IMR-90 (cell line): ENCODE data around the gene AKAP12. TPM values are rescaled to one million over a fixed set of nuclear protein-coding genes. Genes with fewer than 3 reads are reported as not detected.

ENCODE experiments used
- ATAC-seq: fragments of 200-7000 bp; cut with Tn5 transposase; 2 replicates; pipeline ENCODE4 v1.9.1; 2020; ENCODE audit warnings: low read depth, mild to moderate bottlenecking, moderate library complexity
- BruUV-seq: library from RNA; stranded (reverse); fragments of 400-500 nt; replicated peaks from 2 replicates; lab custom pipeline; 2021; lab: Mats Ljungman, UMichigan
- CTCF ChIA-PET: fragments of 300-600 bp; formaldehyde crosslinking; extraction: SDS; loops from one replicate; lab custom pipeline; 2021; ENCODE audit warnings: antibody characterized with exemption; lab: Yijun Ruan, JAX
- POLR2A ChIA-PET: fragments of 300-600 bp; sonication (Branson Sonifier 250); formaldehyde crosslinking; loops from one replicate; lab custom pipeline; 2022; ENCODE audit warnings: antibody characterized with exemption; ENCODE audit not compliant: unreplicated experiment; lab: Charles Lee
- DNase-seq: peaks from one replicate; pipeline ENCODE4 v3.0.0; 2013
- H2AFZ ChIP-seq: replicated peaks from 2 replicates; pipeline ENCODE3; 2013; ENCODE audit warnings: low read length, mild to moderate bottlenecking; ENCODE audit not compliant: poor library complexity
- H2AK5ac ChIP-seq: 2 replicates; pipeline ENCODE4 v1.6.1; 2013; ENCODE audit warnings: low read depth, low read length, inconsistent platforms
- H2AK9ac ChIP-seq: replicated peaks from 2 replicates; pipeline ENCODE3; 2013; ENCODE audit warnings: mild to moderate bottlenecking, low read depth, low read length, moderate library complexity; ENCODE audit not compliant: poor library complexity
- H2BK120ac ChIP-seq: 2 replicates; pipeline ENCODE4 v1.6.1; 2013; ENCODE audit warnings: low read depth, low read length, inconsistent platforms
- H2BK15ac ChIP-seq: 3 replicates; pipeline ENCODE4 v1.6.1; 2013; ENCODE audit warnings: low read depth, low read length, inconsistent platforms
- H2BK20ac ChIP-seq: 2 replicates; pipeline ENCODE4 v1.6.1; 2013; ENCODE audit warnings: low read depth, mild to moderate bottlenecking, inconsistent platforms, low read length, moderate library complexity
- H2BK5ac ChIP-seq: 2 replicates; pipeline ENCODE4 v1.6.1; 2013; ENCODE audit warnings: mild to moderate bottlenecking, low read depth, low read length, inconsistent platforms; ENCODE audit not compliant: poor library complexity, severe bottlenecking
- H3K14ac ChIP-seq: replicated peaks from 2 replicates; pipeline ENCODE4 v1.6.1; 2013; ENCODE audit warnings: low read depth, low read length, inconsistent platforms
- H3K18ac ChIP-seq: 2 replicates; pipeline ENCODE4 v1.6.1; 2013; ENCODE audit warnings: low read depth, low read length, control low read depth
- H3K23ac ChIP-seq: 2 replicates; pipeline ENCODE4 v1.6.1; 2013; ENCODE audit warnings: low read depth, low read length, inconsistent platforms
- H3K27ac ChIP-seq: 2 replicates; pipeline ENCODE4 v1.5.1; 2013; ENCODE audit warnings: mild to moderate bottlenecking, control low read depth, low read length; ENCODE audit not compliant: insufficient read depth
- H3K27me3 ChIP-seq: 2 replicates; pipeline ENCODE4 v1.6.1; 2013; ENCODE audit warnings: low read length; ENCODE audit not compliant: control insufficient read depth, insufficient read depth
- H3K36me3 ChIP-seq: 2 replicates; pipeline ENCODE4 v1.6.1; 2013; ENCODE audit warnings: low read length, mixed read lengths; ENCODE audit not compliant: control insufficient read depth, insufficient read depth
- H3K4ac ChIP-seq: 2 replicates; pipeline ENCODE4 v1.6.1; 2013; ENCODE audit warnings: low read depth, low read length, inconsistent platforms
- H3K4me1 ChIP-seq: 2 replicates; pipeline ENCODE4 v1.6.1; 2013; ENCODE audit warnings: low read length, mixed read lengths; ENCODE audit not compliant: control insufficient read depth, insufficient read depth
- H3K4me2 ChIP-seq: 2 replicates; pipeline ENCODE4 v1.6.1; 2013; ENCODE audit warnings: low read depth, mild to moderate bottlenecking, control low read depth, low read length, moderate library complexity
- H3K4me3 ChIP-seq: 2 replicates; pipeline ENCODE4 v1.5.1; 2013; ENCODE audit warnings: low read depth, mild to moderate bottlenecking, control low read depth, low read length, moderate library complexity; ENCODE audit not compliant: insufficient read depth
- H3K56ac ChIP-seq: 2 replicates; pipeline ENCODE4 v1.6.1; 2013; ENCODE audit warnings: low read length, inconsistent platforms; ENCODE audit not compliant: insufficient read depth; ENCODE audit errors: extremely low read depth
- H3K79me1 ChIP-seq, 2 experiments: 2 replicates each; pipeline ENCODE4 v1.6.1; 2013; ENCODE audit warnings: low read length in 2 of 2, inconsistent platforms in 1 of 2, low read depth in 1 of 2
- H3K9ac ChIP-seq: 2 replicates; pipeline ENCODE4 v1.6.1; 2013; ENCODE audit warnings: low read depth, low read length, control low read depth
- H3K9me1 ChIP-seq: 2 replicates; pipeline ENCODE4 v1.6.1; 2013; ENCODE audit warnings: low read length, inconsistent platforms; ENCODE audit not compliant: insufficient read depth
- H3K9me3 ChIP-seq: 2 replicates; pipeline ENCODE4 v1.6.1; 2013; ENCODE audit warnings: low read length; ENCODE audit not compliant: control insufficient read depth, insufficient read depth
- H4K20me1 ChIP-seq: 2 replicates; pipeline ENCODE4 v1.6.1; 2013; ENCODE audit warnings: low read length, inconsistent platforms; ENCODE audit not compliant: insufficient read depth
- H4K5ac ChIP-seq: 2 replicates; pipeline ENCODE4 v1.6.1; 2013; ENCODE audit warnings: mild to moderate bottlenecking, low read depth, low read length, control low read depth
- H4K8ac ChIP-seq, 2 experiments: 2 replicates each; pipeline ENCODE4 v1.6.1; 2013; ENCODE audit warnings: low read depth in 2 of 2, low read length in 2 of 2, control low read depth in 1 of 2, inconsistent platforms in 1 of 2
- H4K91ac ChIP-seq: 2 replicates; pipeline ENCODE4 v1.6.1; 2013; ENCODE audit warnings: low read depth, low read length, inconsistent platforms; ENCODE audit not compliant: insufficient read depth
- BHLHE40 ChIP-seq: fragments of 150-350 bp; IDR thresholded peaks from 2 replicates; pipeline ENCODE4 v1.6.1; 2016; ENCODE audit warnings: mild to moderate bottlenecking, low read depth, low read length
- CEBPB ChIP-seq: IDR thresholded peaks from 2 replicates; pipeline ENCODE4 v1.6.1; 2012; ENCODE audit warnings: low read depth, low read length, improper control_type of control experiment
- CHD1 ChIP-seq: IDR thresholded peaks from 2 replicates; pipeline ENCODE4 v1.6.1; 2012; ENCODE audit warnings: low read depth, low read length, improper control_type of control experiment
- FOS ChIP-seq: fragments of 150-350 bp; IDR thresholded peaks from 2 replicates; pipeline ENCODE4 v1.6.1; 2016; ENCODE audit warnings: low read depth, low read length
- MAFK ChIP-seq: IDR thresholded peaks from 2 replicates; pipeline ENCODE4 v1.6.1; 2012; ENCODE audit warnings: low read depth, low read length, improper control_type of control experiment
- MAZ ChIP-seq: IDR thresholded peaks from 2 replicates; pipeline ENCODE4 v1.6.1; 2012; ENCODE audit warnings: low read depth, mild to moderate bottlenecking, low read length, improper control_type of control experiment, moderate library complexity, borderline replicate concordance
- NFE2L2 ChIP-seq: fragments of 150-350 bp; IDR thresholded peaks from 2 replicates; pipeline ENCODE4 v1.6.1; 2016; ENCODE audit warnings: low read depth, mild to moderate bottlenecking, low read length
- POLR2A ChIP-seq: IDR thresholded peaks from 2 replicates; pipeline ENCODE4 v1.6.1; 2012; ENCODE audit warnings: mild to moderate bottlenecking, low read depth, low read length
- RAD21 ChIP-seq: IDR thresholded peaks from 2 replicates; pipeline ENCODE4 v1.6.1; 2012; ENCODE audit warnings: low read length, improper control_type of control experiment
- RCOR1 ChIP-seq: IDR thresholded peaks from 2 replicates; pipeline ENCODE4 v1.6.1; 2012; ENCODE audit warnings: mild to moderate bottlenecking, low read length, improper control_type of control experiment; ENCODE audit not compliant: insufficient replicate concordance
- RFX5 ChIP-seq: IDR thresholded peaks from 2 replicates; pipeline ENCODE4 v1.8.0; 2012; ENCODE audit warnings: low read depth, mild to moderate bottlenecking, low read length, moderate library complexity
- WGBS, 2 experiments: methylation state at CpG; one replicate each; pipeline versions ENCODE4 v1.1.5 to v1.1.7; 2013; ENCODE audit warnings: missing lambda C conversion rate in 2 of 2; ENCODE audit not compliant: insufficient read length in 1 of 2; ENCODE audit errors: extremely low coverage in 2 of 2; 5-methylcytosine and 5-hydroxymethylcytosine counted together
- dilution Hi-C: fragments of 300-500 bp; cut with HindIII; formaldehyde crosslinking; loops from one replicate; pipeline ENCODE4 v1.14.3; 2018; ENCODE audit warnings: low sequenced_read_pairs; ENCODE audit not compliant: unreplicated experiment
- in situ Hi-C: fragments of 300-500 bp; cut with MboI; formaldehyde crosslinking; loops from 3 replicates; pipeline ENCODE4 v1.14.3; 2019; ENCODE audit warnings: low sequenced_read_pairs, inconsistent platforms, mixed read lengths
- intact Hi-C: fragments of 100-400 bp; cut with micrococcal nuclease; formaldehyde crosslinking; loops from 2 replicates; pipeline ENCODE4 v1.10.0; 2022
- polyA plus RNA-seq, 3 experiments: library from polyadenylated mRNA; depleted of rRNA; stranded (reverse); fragments of >200 nt; gene quantifications; 2 replicates each; pipeline ENCODE4 v1.2.3, GENCODE V29; 2012; ENCODE audit warnings: low replicate concordance in 1 of 3
- total RNA-seq: library from RNA; depleted of rRNA; stranded (reverse); fragments of >200 nt; gene quantifications from 2 replicates; pipeline ENCODE4 v1.2.3, GENCODE V29; 2012
- TF ChIP-seq, protein P1 (sequence below): fragments of 150-350 bp; IDR thresholded peaks from 2 replicates; pipeline ENCODE4 v1.6.1; 2017; ENCODE audit warnings: mild to moderate bottlenecking, antibody characterized with exemption, low read length, low read depth
- TF ChIP-seq, protein P2 (sequence below): conservative IDR thresholded peaks from 2 replicates; pipeline ENCODE4 v1.5.1; 2012; ENCODE audit warnings: mild to moderate bottlenecking, low read depth, low read length, improper control_type of control experiment

The AKAP12 gene
- total and polyA plus RNA-seq, 2 of the 4 experiments (the other 2 are of a cell fraction) = 56.0 to 118 TPM

DNA sequence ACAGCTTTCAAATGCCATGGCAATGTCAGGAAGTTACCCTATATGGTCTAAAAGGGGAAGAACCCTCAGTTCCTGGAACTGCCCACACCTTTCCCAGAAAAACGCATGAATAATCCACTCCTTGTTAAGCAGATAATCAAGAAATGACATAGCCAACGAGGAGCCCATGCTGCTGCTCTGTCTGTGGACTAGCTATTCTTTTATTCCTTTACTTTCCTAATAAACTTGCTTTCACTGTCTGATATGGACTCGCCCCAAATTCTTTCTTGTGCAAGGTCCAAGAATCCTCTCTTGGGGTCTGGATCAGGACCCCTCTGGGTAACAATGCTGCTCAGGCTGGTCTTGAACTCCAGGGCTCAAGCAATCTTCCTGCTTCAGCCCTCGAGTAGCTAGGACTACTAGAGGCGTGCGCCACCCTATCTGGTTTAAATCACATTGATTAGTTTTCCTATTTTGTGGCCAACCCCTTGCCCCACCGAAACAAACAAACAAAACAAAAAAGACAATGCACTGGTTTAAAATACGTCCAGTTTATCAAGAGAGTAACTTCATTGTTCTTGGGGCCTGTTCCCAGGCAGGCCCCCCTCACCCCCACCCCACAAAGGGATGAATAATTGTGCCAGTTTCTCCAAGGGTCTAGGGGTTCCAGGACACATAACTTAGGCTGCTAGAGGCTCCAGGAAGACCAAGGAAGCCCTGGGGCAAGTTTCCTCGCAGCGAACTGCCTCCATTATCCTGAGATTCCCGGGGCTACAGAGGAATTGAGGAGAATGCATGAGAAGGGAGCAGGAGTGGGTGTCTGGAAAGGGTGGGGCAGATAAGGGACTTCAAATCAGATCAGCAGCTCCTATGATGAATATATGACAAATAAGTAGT, 10.1 kb upstream of the AKAP12 start:
- BruUV-seq = no TSS peak

More for the DNA sequence above, 10.1 kb upstream of the AKAP12 start:
- Histone ChIP-seq H2BK20ac (no peak overlapping the region), H3K4me2 (no peak overlapping the region), H2AFZ (no peak overlapping the region), H2AK9ac (no peak overlapping the region), H3K27ac (no peak overlapping the region), H3K18ac (no peak overlapping the region), H2BK15ac (no peak overlapping the region), H2BK120ac (no peak overlapping the region), H4K20me1 (no peaks in the 10 kb centered on the region), H3K9me3 (no peaks in the 10 kb centered on the region), H3K14ac (no peak overlapping the region), H3K36me3 (no peaks in the 10 kb centered on the region), H3K79me1 (no peaks in the 10 kb centered on the region), H4K91ac (no peak overlapping the region), H3K27me3 (peaks cover 10% of the 10 kb centered on the region), H4K5ac (no peak overlapping the region), H3K9me1 (no peaks in the 10 kb centered on the region), H3K56ac (no peak overlapping the region), H3K23ac (no peak overlapping the region), H3K4ac (no peak overlapping the region), H2AK5ac (no peak overlapping the region), H3K9ac (no peak overlapping the region), H2BK5ac (no peak overlapping the region), H3K4me3 (no peak overlapping the region), H3K4me1 (no peaks in the 10 kb centered on the region), H4K8ac (no peak overlapping the region)
- TF ChIP-seq POLR2A (no peak), MAFK (no peak), CHD1 (no peak), RFX5 (no peak), BHLHE40 (no peak), FOS (no peak), CEBPB (no peak), MAZ (no peak), RAD21 (no peak), RCOR1 (no peak), NFE2L2 (no peak)
- TF ChIP-seq, protein P1, sequence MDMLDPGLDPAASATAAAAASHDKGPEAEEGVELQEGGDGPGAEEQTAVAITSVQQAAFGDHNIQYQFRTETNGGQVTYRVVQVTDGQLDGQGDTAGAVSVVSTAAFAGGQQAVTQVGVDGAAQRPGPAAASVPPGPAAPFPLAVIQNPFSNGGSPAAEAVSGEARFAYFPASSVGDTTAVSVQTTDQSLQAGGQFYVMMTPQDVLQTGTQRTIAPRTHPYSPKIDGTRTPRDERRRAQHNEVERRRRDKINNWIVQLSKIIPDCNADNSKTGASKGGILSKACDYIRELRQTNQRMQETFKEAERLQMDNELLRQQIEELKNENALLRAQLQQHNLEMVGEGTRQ = no peak
- TF ChIP-seq, protein P2, sequence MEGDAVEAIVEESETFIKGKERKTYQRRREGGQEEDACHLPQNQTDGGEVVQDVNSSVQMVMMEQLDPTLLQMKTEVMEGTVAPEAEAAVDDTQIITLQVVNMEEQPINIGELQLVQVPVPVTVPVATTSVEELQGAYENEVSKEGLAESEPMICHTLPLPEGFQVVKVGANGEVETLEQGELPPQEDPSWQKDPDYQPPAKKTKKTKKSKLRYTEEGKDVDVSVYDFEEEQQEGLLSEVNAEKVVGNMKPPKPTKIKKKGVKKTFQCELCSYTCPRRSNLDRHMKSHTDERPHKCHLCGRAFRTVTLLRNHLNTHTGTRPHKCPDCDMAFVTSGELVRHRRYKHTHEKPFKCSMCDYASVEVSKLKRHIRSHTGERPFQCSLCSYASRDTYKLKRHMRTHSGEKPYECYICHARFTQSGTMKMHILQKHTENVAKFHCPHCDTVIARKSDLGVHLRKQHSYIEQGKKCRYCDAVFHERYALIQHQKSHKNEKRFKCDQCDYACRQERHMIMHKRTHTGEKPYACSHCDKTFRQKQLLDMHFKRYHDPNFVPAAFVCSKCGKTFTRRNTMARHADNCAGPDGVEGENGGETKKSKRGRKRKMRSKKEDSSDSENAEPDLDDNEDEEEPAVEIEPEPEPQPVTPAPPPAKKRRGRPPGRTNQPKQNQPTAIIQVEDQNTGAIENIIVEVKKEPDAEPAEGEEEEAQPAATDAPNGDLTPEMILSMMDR = no peak
- intact Hi-C loops = no loop called here
- ChIA-PET POLR2A (no interaction called here), CTCF (interaction anchor here (0.6 kb wide), 1 partner anchor 12 kb away, joined by 3 read pairs; no protein-coding TSS in a partner anchor)
- no peak for ATAC-seq
- DNase-seq = no peak
- 84% methylated on average over 7 of the region's 11 CpGs; no CpG with 5 or more reads in 1 of the 2 experiments for WGBS, 2 experiments
- in situ Hi-C loops = no loop called here
- dilution Hi-C loops = no loop called here
